A673 (cell line): Measurements from ENCODE around the gene ABCD1. TPM values are rescaled to one million over a fixed set of nuclear protein-coding genes. Genes with fewer than 3 reads are reported as not detected.

Experiments used
- BruUV-seq: library from RNA; stranded (reverse); fragments of 400-500 nt; replicated peaks from 2 replicates; lab custom pipeline; 2021; lab: Mats Ljungman, UMichigan
- CTCF ChIA-PET: fragments of 300-600 bp; sonication (Branson Sonifier 250); formaldehyde crosslinking; loops from one replicate; lab custom pipeline; 2022; ENCODE audit warnings: antibody characterized with exemption; lab: Charles Lee
- POLR2A ChIA-PET: fragments of 300-600 bp; sonication (Branson Sonifier 250); formaldehyde crosslinking; loops from one replicate; lab custom pipeline; 2022; ENCODE audit warnings: antibody characterized with exemption; ENCODE audit not compliant: low non-redundant PET; lab: Charles Lee
- DNase-seq: peaks from one replicate; pipeline ENCODE4 v3.0.0-alpha.2; 2015; ENCODE audit warnings: low spot score
- H3K27ac ChIP-seq: fragments of 200-600 bp; sonication (generic); 2 replicates; pipeline ENCODE4 v1.5.1; 2016; ENCODE audit warnings: mixed run types, low read depth, mild to moderate bottlenecking, mixed read lengths, antibody characterized with exemption, low read length; ENCODE audit not compliant: poor library complexity, severe bottlenecking
- H3K27me3 ChIP-seq: fragments of 200-600 bp; sonication (generic); replicated peaks from 2 replicates; pipeline ENCODE4 v1.6.1; 2017; ENCODE audit warnings: mixed run types, low read depth, mild to moderate bottlenecking, mixed read lengths, antibody characterized with exemption, low read length; ENCODE audit not compliant: insufficient read depth, poor library complexity
- H3K36me3 ChIP-seq: fragments of 200-600 bp; sonication (generic); 2 replicates; pipeline ENCODE4 v1.6.1; 2016; ENCODE audit warnings: mixed run types, mild to moderate bottlenecking, mixed read lengths, antibody characterized with exemption, low read length; ENCODE audit not compliant: insufficient read depth, poor library complexity, severe bottlenecking
- H3K4me1 ChIP-seq: fragments of 200-600 bp; sonication (generic); 2 replicates; pipeline ENCODE4 v1.6.1; 2017; ENCODE audit warnings: mixed run types, mild to moderate bottlenecking, mixed read lengths, antibody characterized with exemption, low read length; ENCODE audit not compliant: insufficient read depth, poor library complexity, severe bottlenecking
- H3K4me3 ChIP-seq: fragments of 200-600 bp; sonication (generic); 2 replicates; pipeline ENCODE4 v1.5.1; 2016; ENCODE audit warnings: low read depth, mixed run types, mild to moderate bottlenecking, mixed read lengths, low read length; ENCODE audit not compliant: poor library complexity, severe bottlenecking
- H3K9me3 ChIP-seq: fragments of 200-600 bp; sonication (generic); 2 replicates; pipeline ENCODE4 v1.6.1; 2016; ENCODE audit warnings: mixed run types, low read depth, mild to moderate bottlenecking, mixed read lengths, antibody characterized with exemption, low read length; ENCODE audit not compliant: poor library complexity, severe bottlenecking
- EZH2 ChIP-seq: fragments of 200-600 bp; sonication (generic); IDR thresholded peaks from 2 replicates; pipeline ENCODE4 v1.6.1; 2017; ENCODE audit warnings: borderline replicate concordance, low read depth, mild to moderate bottlenecking, mixed read lengths, antibody characterized with exemption, low read length; ENCODE audit not compliant: poor library complexity, severe bottlenecking
- intact Hi-C: fragments of 100-400 bp; cut with micrococcal nuclease; formaldehyde crosslinking; loops from one replicate; pipeline ENCODE4 v1.10.0; 2022; ENCODE audit not compliant: unreplicated experiment
- total RNA-seq: library from RNA; stranded (reverse); gene quantifications from 2 replicates; pipeline ENCODE4 v1.2.3, GENCODE V29; 2021
- TF ChIP-seq, protein P1 (sequence below): fragments of 300-800, 200-600 bp; sonication (generic); conservative IDR thresholded peaks from 2 replicates; pipeline ENCODE4 v1.5.1; 2017; ENCODE audit warnings: low read depth, mild to moderate bottlenecking, antibody characterized with exemption, low read length, moderate library complexity, mixed read lengths

ABCD1 gene
- total RNA-seq, 1 experiment from 2014 or later: 7.8 TPM

DNA sequence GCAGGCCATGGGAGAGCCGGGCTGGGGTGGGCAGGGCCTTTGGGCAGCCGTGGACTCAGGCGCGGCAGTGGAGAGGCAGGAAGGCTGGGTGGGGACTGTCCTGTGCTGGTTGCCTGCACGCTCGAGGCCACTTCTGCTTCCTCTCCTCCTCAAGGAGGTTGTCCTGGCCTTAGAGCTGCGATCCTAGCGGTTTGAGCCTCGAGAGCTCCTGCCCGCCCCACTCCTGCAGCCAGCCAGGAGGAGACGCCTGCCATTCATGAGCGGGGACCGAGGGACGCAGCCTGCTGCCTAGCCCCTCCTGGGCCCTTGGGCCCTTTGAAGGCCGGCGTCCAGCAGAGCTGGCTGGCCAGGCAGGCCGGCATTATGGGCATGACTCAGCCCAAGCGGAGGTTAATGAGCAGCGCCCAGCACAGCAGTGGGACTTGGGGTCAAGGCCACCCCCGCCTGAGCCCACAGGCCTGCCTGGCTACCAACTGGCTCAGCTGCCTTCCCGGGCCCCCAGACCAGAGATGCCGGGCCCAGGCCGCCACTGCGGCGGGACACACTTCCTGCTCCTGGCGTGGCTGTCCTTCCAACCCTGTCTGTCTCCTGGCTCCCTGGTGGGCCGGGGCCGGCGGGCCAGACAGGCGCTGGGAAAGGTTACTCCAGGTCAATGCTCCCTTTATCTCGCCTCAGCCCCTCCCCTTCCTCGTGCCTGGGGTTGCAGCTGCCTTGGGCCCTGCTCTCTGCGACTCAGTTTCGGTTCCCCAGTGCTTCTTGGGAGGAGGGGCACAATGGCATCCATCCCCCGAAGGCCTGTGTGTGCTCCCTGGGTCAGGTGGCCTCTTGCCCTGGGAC is 1.8 kb downstream of the ABCD1 start:
- Histone ChIP-seq H3K4me1 (peaks cover 8% of the 10 kb centered on the region), H3K27ac (peak overlapping the region; percentile 16), H3K4me3 (no peak overlapping the region), H3K27me3 (no peaks in the 10 kb centered on the region), H3K36me3 (peaks cover 5% of the 10 kb centered on the region), H3K9me3 (no peaks in the 10 kb centered on the region)
- no peak for TF ChIP-seq EZH2
- TF ChIP-seq, protein P1, sequence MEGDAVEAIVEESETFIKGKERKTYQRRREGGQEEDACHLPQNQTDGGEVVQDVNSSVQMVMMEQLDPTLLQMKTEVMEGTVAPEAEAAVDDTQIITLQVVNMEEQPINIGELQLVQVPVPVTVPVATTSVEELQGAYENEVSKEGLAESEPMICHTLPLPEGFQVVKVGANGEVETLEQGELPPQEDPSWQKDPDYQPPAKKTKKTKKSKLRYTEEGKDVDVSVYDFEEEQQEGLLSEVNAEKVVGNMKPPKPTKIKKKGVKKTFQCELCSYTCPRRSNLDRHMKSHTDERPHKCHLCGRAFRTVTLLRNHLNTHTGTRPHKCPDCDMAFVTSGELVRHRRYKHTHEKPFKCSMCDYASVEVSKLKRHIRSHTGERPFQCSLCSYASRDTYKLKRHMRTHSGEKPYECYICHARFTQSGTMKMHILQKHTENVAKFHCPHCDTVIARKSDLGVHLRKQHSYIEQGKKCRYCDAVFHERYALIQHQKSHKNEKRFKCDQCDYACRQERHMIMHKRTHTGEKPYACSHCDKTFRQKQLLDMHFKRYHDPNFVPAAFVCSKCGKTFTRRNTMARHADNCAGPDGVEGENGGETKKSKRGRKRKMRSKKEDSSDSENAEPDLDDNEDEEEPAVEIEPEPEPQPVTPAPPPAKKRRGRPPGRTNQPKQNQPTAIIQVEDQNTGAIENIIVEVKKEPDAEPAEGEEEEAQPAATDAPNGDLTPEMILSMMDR: no peak
- no TSS peak for BruUV-seq
- CTCF ChIA-PET: interaction anchor here (0.5 kb wide), 1 partner anchor 8 kb away, joined by 8 read pairs; no protein-coding TSS in a partner anchor
- POLR2A ChIA-PET: no interaction called here
- intact Hi-C loops: no loop called here
- peak; percentile 19 for DNase-seq

DNA sequence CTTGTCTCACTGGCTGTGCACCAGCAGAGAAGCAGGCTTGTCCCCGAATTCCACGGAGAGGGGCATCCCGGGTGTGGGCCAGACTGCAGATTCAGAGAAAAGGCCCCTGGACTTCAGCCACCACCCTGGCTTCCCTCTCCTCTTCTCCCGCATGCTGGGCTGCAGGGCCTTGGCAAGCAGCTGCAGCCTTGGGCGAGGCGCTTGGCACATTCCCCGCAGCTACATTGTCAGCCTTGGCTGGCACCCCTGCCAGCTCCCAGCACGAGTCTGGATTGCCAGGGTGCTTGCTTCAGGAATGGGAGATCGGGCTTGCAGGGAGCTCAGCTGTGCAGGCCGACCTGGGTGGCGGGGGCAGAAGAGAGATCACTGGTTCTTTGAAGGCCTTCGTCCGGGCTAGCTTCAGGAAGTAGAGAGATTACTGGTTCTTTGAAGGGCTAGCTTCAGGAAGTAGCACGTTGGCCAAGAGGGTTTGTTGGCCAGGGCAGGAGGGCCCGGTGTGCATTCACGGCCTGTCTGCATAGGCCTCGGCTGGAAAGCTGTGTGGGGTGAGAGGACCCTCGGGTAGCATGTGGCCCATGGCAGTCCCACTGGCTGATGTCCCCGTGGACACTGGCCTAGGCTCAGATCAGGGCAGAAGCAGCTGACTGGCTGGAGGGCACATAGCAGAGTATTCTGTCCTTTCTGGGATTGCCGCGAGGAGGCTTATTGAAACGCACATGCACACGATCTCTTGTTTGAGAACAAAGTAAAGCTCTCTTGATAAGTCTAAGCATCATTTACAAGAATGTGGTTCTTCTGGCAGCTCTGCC is 2.7 kb downstream of the ABCD1 start:
- CTCF ChIA-PET: no interaction called here
- H3K36me3 ChIP-seq: no peaks in the 10 kb centered on the region
- intact Hi-C loops: no loop called here
- peak overlapping the region; percentile 16 for H3K27ac ChIP-seq
- POLR2A ChIA-PET: no interaction called here
- no peaks in the 10 kb centered on the region for H3K9me3 ChIP-seq
- DNase-seq: no peak
- BruUV-seq: no TSS peak
- H3K4me3 ChIP-seq: no peak overlapping the region
- no peaks in the 10 kb centered on the region for H3K27me3 ChIP-seq
- no peak for TF ChIP-seq EZH2
- TF ChIP-seq, protein P1: no peak
- H3K4me1 ChIP-seq: peaks cover 8% of the 10 kb centered on the region

DNA sequence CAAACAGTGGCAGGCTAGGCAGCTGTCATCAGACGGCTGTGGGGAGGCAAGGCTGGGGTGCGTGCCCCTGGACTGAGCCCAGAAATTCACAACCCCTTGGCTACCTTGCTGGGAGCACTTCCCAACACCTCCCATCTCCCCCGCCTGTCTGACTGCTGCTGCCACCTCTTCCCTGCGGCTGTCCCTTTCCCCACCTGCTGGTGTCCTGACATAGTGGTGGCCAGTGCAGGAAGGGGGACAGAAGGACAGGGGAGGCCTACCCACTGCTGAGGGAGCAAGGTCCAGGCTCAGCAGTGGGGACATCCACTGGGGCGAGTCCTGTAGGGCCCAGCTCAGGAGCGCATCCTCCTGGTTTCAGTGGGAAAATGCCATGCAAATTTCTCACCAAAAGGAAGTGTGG is 3.4 kb downstream of the ABCD1 start:
- Histone ChIP-seq H3K9me3 (no peaks in the 10 kb centered on the region), H3K4me3 (no peak overlapping the region), H3K27me3 (no peaks in the 10 kb centered on the region), H3K4me1 (peaks cover 8% of the 10 kb centered on the region), H3K36me3 (no peaks in the 10 kb centered on the region), H3K27ac (no peak overlapping the region)
- no peak for DNase-seq
- intact Hi-C loops: no loop called here
- CTCF ChIA-PET: no interaction called here
- no TSS peak for BruUV-seq
- POLR2A ChIA-PET: no interaction called here
- no peak for TF ChIP-seq EZH2
- TF ChIP-seq, protein P1: no peak
